PFSK-1 (cell line): Measurements from ENCODE around the gene ZNF548.

Experiments used
- FOXP2 ChIP-seq: optimal IDR thresholded peaks from 2 replicates; pipeline ENCODE3; 2011; ENCODE audit warnings: borderline replicate concordance, control low read depth, inconsistent platforms; ENCODE audit not compliant: insufficient read depth; ENCODE audit errors: extremely low read length, extremely low read depth
- POLR2AphosphoS5 ChIP-seq: IDR thresholded peaks from 2 replicates; pipeline ENCODE4 v1.6.1; 2012; ENCODE audit warnings: low read depth, mild to moderate bottlenecking, control low read depth, low read length, moderate library complexity
- SIN3A ChIP-seq: IDR thresholded peaks from 2 replicates; pipeline ENCODE4 v1.6.1; 2012; ENCODE audit warnings: mild to moderate bottlenecking, low read length, moderate library complexity, borderline replicate concordance; ENCODE audit not compliant: insufficient read depth
- TAF1 ChIP-seq: IDR thresholded peaks from 2 replicates; pipeline ENCODE4 v1.6.1; 2012; ENCODE audit warnings: low read length, control low read depth, borderline replicate concordance; ENCODE audit not compliant: insufficient read depth
- TF ChIP-seq, protein P1 (sequence below), 2 experiments: IDR thresholded peaks; 2 replicates each; pipeline versions ENCODE4 v1.6.1 to v1.8.0; 2011 to 2012; ENCODE audit warnings: low read depth in 2 of 2, low read length in 2 of 2, control low read depth in 1 of 2, inconsistent platforms in 1 of 2, mild to moderate bottlenecking in 1 of 2, moderate library complexity in 1 of 2; ENCODE audit not compliant: insufficient read depth in 1 of 2

The ZNF548 gene

DNA sequence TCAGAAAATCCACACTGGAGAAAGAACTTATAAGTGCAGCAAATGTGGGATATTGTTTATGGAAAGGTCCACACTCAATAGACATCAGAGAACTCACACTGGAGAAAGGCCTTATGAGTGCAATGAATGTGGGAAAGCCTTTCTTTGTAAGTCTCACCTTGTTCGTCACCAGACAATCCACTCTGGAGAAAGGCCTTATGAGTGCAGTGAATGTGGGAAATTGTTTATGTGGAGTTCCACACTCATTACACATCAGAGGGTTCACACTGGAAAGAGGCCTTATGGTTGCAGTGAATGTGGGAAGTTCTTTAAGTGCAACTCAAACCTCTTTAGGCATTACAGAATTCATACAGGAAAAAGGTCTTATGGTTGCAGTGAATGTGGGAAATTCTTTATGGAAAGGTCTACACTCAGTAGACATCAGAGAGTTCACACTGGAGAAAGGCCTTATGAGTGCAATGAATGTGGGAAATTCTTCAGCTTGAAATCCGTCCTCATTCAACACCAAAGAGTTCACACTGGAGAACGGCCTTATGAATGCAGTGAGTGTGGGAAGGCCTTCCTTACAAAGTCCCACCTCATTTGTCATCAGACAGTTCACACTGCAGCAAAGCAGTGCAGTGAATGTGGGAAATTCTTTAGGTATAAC, 12.0 kb upstream of the ZNF548 start:
- TF ChIP-seq POLR2AphosphoS5 (no peak), FOXP2 (no peak), TAF1 (no peak), SIN3A (no peak)
- TF ChIP-seq, protein P1, sequence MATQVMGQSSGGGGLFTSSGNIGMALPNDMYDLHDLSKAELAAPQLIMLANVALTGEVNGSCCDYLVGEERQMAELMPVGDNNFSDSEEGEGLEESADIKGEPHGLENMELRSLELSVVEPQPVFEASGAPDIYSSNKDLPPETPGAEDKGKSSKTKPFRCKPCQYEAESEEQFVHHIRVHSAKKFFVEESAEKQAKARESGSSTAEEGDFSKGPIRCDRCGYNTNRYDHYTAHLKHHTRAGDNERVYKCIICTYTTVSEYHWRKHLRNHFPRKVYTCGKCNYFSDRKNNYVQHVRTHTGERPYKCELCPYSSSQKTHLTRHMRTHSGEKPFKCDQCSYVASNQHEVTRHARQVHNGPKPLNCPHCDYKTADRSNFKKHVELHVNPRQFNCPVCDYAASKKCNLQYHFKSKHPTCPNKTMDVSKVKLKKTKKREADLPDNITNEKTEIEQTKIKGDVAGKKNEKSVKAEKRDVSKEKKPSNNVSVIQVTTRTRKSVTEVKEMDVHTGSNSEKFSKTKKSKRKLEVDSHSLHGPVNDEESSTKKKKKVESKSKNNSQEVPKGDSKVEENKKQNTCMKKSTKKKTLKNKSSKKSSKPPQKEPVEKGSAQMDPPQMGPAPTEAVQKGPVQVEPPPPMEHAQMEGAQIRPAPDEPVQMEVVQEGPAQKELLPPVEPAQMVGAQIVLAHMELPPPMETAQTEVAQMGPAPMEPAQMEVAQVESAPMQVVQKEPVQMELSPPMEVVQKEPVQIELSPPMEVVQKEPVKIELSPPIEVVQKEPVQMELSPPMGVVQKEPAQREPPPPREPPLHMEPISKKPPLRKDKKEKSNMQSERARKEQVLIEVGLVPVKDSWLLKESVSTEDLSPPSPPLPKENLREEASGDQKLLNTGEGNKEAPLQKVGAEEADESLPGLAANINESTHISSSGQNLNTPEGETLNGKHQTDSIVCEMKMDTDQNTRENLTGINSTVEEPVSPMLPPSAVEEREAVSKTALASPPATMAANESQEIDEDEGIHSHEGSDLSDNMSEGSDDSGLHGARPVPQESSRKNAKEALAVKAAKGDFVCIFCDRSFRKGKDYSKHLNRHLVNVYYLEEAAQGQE (IDR thresholded peaks at IDR 0.05; ENCODE audit: insufficient read depth in 1 of 2, low read depth in 2 of 2, low read length in 2 of 2), result no peak

DNA sequence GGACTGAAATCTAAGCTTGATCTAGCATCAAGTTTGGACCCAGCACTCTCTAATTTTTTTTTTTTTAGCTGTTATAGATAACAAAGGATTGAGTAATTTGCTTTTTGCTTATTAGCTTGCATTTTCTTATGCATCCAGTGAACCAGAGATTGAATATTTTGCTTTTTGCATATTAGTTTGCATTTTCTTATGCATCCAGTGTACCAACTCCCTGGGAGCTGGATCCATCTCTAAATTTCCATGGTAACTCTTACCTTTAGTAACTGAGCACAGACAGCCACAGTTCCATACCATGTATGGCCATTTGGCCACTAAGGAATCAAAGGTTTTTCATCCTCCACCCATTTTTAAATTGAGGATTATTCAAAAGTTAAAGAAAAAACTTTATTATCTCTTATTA, 8.7 kb upstream of the ZNF548 start:
- no peak for TF ChIP-seq TAF1
- TF ChIP-seq, protein P1 (IDR thresholded peaks at IDR 0.05; ENCODE audit: insufficient read depth in 1 of 2, low read depth in 2 of 2, low read length in 2 of 2), result no peak
- TF ChIP-seq SIN3A, result no peak
- TF ChIP-seq FOXP2, result no peak
- TF ChIP-seq POLR2AphosphoS5, result no peak

DNA sequence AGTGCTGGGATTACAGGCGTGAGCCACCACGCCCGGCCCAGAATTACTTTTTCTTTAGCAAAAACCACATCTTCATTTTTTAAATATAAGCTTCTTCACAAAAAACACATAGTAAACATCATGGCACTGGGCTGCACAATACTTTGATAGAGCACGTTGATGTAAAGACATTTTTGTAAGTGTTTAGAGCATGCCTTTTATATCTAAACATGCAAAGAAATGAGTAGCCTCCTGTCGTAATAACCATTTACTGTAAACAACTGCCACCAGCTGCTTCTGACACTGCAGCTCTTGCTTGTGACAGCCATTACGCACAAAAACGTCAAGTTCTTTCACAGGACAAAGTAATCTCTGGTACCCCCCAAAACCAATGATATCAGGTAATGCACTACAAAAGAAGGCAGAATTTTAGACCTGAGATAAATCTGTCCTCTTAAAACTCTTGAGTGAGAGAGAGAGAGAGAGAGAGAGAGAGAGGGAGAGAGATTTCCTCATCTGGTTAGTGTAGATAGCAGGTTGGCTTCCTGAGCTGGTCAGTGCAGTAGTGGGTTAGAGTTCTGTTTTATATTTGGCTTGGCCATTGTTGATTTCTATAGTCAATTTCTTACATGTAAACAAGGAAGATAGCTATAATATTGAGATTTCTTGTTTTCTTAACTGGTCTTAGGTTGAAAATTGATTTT, 6.7 kb upstream of the ZNF548 start:
- TF ChIP-seq TAF1 (no peak), SIN3A (no peak), FOXP2 (no peak), POLR2AphosphoS5 (no peak)
- TF ChIP-seq, protein P1 (IDR thresholded peaks at IDR 0.05; ENCODE audit: insufficient read depth in 1 of 2, low read depth in 2 of 2, low read length in 2 of 2), result no peak

DNA sequence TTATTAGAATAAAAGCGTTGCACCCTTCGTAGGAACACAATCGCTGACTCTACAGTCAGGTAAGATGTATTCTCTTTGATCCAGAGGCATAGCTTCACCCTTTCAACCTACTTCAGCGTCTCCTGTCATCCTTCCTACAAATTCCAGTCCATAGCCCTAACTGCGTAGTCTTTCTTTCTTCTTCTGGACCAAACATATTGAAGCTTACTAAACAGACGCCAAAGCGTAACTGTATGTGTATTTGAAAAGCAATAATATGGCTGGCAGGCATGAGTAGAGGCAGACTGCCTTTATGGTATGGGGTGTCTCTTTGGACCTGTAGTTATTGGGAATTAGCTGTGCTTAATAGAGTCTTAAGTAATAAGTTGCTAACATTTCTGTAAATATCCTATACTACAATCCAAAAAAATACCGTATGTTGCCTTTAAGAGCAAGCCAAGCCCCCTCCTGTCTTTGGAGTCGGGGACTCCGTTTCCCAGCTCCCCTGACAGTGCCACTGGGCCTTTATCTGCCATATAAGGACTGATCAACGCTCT, 392 bp upstream of the ZNF548 start:
- no peak for TF ChIP-seq FOXP2
- peak; percentile 56; the same call in 1 of the 2 replicates for TF ChIP-seq POLR2AphosphoS5

DNA sequence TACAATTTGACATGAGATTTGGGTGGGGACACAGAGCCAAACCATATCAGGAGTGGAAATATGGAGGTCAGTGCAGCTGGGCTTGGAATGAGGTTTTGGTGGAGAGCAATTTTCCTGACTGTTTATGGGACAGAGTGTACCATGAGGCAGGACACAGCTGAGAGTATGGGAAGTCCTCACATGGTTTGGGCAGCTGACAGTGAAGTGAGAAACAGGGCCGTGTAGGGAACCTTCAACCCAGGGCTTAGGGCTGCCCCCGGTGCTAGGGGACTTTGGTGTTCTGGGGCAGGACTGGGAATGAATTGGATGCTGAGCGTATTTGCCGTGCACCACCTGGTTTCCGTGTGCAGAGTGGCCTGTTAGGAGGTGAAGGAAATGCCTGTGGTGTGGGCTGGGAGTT, 6.1 kb downstream of the ZNF548 start:
- TF ChIP-seq, protein P1 (IDR thresholded peaks at IDR 0.05; ENCODE audit: insufficient read depth in 1 of 2, low read depth in 2 of 2, low read length in 2 of 2), result no peak
- TF ChIP-seq POLR2AphosphoS5 (no peak), TAF1 (no peak), FOXP2 (no peak), SIN3A (no peak)
